ENCODE results near the gene LAMP5. TPM values are rescaled to one million over a fixed set of nuclear protein-coding genes. Genes with fewer than 3 reads are reported as not detected.

LAMP5 gene
- total RNA-seq, 3 donors from 2014 or later: 0.33 to 0.88 TPM; not detected in 1

DNA sequence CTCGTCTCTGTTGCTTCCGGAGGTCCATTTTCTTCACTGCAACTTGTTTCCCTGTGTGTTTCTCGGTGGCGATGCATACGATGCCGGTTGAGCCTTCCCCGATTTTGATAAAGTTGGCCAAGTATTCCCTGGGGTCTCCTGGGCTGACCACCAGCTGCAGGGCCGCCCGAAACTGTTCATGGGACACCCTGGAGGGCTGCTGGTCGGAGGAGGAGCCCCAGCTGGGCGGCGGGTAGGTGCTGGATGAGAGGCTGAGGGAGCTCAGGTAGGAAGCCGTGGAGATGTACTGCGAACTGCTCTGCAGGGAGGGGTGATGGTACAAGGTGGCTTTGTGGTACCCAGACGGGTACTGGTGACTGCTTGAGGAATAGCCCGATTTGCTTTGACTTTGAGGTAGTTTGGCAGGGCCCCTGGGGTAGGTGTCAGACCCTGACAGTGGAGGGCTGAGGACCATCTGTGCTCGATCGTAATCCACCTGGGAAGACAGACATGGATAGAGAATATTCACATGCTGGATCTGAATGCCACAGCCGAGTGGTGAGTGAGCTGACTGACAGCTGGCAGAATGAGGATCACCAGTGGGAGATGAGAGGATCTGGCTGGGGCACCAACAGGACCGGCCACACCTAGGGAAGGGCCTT is 51.6 kb downstream of the LAMP5 start:
- Histone ChIP-seq H3K9me3 (no peaks in the 10 kb centered on the region), H3K27ac (no peak overlapping the region), H3K27me3 (peaks cover 0 to 5% of the 10 kb centered on the region in 2 donors), H3K36me3 (no peaks in the 10 kb centered on the region), H3K4me3 (no peak overlapping the region), H3K4me1 (no peaks in the 10 kb centered on the region)
- DNase-seq (ENCODE audit: low spot score in 2 of 2): no peak
- TF ChIP-seq CTCF (IDR thresholded peaks at IDR 0.05) (no peak), POLR2AphosphoS5 (IDR thresholded peaks at IDR 0.05) (no peak), POLR2A (IDR thresholded peaks at IDR 0.05) (no peak)
- intact Hi-C loops (cut with DNase I; ENCODE audit: low total_unique reads): no loop called here

DNA sequence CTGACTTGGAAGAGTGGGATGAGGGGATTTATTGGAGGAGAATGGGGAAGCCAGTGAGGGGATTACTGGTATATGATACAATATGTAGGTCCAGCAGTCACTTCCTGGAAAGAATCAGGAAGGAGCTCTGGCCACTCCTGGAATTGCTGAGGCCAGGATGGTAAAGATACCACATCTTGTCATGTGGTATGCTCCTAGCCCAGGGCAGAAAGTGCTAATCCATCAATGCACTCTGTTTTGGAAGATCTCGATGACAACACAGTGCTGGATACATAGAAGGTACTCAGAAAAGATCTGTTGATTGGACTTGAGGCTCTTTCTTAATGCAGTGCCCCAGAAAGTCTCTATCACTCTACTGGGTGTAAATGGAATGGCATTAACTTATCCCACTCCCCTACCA is 52.6 kb downstream of the LAMP5 start:
- Histone ChIP-seq H3K27ac (no peak overlapping the region), H3K27me3 (peaks cover 0 to 3% of the 10 kb centered on the region in 2 donors), H3K36me3 (no peaks in the 10 kb centered on the region), H3K9me3 (no peaks in the 10 kb centered on the region), H3K4me3 (no peak overlapping the region), H3K4me1 (no peaks in the 10 kb centered on the region)
- TF ChIP-seq CTCF (IDR thresholded peaks at IDR 0.05) (no peak), POLR2AphosphoS5 (IDR thresholded peaks at IDR 0.05) (no peak), POLR2A (IDR thresholded peaks at IDR 0.05) (no peak)
- DNase-seq (ENCODE audit: low spot score in 2 of 2): no peak
- intact Hi-C loops (cut with DNase I; ENCODE audit: low total_unique reads): no loop called here

DNA sequence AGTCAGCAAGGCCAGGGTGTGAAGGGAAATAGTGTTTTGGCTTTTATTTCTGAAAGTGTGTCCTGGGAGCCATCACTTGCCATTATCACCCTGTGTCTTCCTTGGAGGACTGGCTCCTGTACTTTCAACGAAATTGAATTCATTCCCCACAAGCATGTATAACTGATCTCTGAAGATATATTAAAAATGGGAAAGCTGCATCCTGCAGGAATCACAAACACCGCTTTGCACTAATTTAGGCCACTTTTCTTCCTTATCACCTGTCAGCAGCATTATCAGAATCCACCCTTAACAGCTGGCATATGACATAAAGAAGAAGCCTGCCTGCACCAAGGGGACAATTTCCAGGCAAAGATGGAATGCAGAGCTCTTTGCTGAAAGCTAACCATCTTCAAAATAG is 56.2 kb downstream of the LAMP5 start:
- TF ChIP-seq CTCF (IDR thresholded peaks at IDR 0.05) (no peak), POLR2AphosphoS5 (IDR thresholded peaks at IDR 0.05) (no peak), POLR2A (IDR thresholded peaks at IDR 0.05) (no peak)
- H3K27ac ChIP-seq: no peak overlapping the region
- H3K4me3 ChIP-seq: no peak overlapping the region
- H3K27me3 ChIP-seq: no peaks in the 10 kb centered on the region
- H3K9me3 ChIP-seq: no peaks in the 10 kb centered on the region
- no peaks in the 10 kb centered on the region for H3K36me3 ChIP-seq
- H3K4me1 ChIP-seq: no peaks in the 10 kb centered on the region
- intact Hi-C loops (cut with DNase I; ENCODE audit: low total_unique reads): loop anchor here (5.0 kb wide), 1 partner anchor 307 kb away; no protein-coding TSS in a partner anchor
- DNase-seq (ENCODE audit: low spot score in 2 of 2): no peak

DNA sequence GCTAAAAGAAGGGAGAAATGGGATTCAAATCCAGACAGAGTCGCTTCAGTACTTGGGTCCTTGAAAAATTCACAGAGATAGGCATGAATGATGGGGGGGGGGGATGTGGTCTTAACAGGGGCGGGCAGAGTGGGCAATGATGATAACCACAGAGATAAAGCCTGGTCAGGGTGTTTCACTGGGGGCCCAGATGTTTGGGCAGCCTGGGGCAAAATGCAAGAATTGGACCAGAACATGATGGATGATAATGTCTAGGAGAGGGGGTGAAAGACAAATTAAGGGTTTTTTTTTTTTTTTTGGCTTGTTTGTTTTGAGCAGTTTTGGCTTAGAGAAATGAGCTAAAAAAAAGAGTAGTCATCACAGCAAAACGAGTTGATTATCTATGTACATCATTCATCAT is 57.4 kb downstream of the LAMP5 start:
- no peaks in the 10 kb centered on the region for H3K27me3 ChIP-seq
- H3K27ac ChIP-seq: no peak overlapping the region
- H3K9me3 ChIP-seq: no peaks in the 10 kb centered on the region
- no peaks in the 10 kb centered on the region for H3K4me1 ChIP-seq
- H3K36me3 ChIP-seq: no peaks in the 10 kb centered on the region
- DNase-seq (ENCODE audit: low spot score in 2 of 2): no peak
- no peak overlapping the region for H3K4me3 ChIP-seq
- intact Hi-C loops (cut with DNase I; ENCODE audit: low total_unique reads): loop anchor here (5.0 kb wide), 1 partner anchor 306 kb away; no protein-coding TSS in a partner anchor
- no peak for TF ChIP-seq POLR2AphosphoS5 (IDR thresholded peaks at IDR 0.05)
- no peak for TF ChIP-seq POLR2A (IDR thresholded peaks at IDR 0.05)
- TF ChIP-seq CTCF (IDR thresholded peaks at IDR 0.05): no peak

GRCh38 chr20:9572670-9573069 is 58.3 kb downstream of the LAMP5 start:
- DNase-seq (ENCODE audit: low spot score in 2 of 2): no peak
- H3K27ac ChIP-seq: no peak overlapping the region
- H3K27me3 ChIP-seq: no peaks in the 10 kb centered on the region
- H3K4me3 ChIP-seq: no peak overlapping the region
- H3K9me3 ChIP-seq: no peaks in the 10 kb centered on the region
- TF ChIP-seq CTCF (IDR thresholded peaks at IDR 0.05) (no peak), POLR2AphosphoS5 (IDR thresholded peaks at IDR 0.05) (no peak), POLR2A (IDR thresholded peaks at IDR 0.05) (no peak)
- no peaks in the 10 kb centered on the region for H3K4me1 ChIP-seq
- intact Hi-C loops (cut with DNase I; ENCODE audit: low total_unique reads): loop anchor here (5.0 kb wide), 1 partner anchor 305 kb away; no protein-coding TSS in a partner anchor
- no peaks in the 10 kb centered on the region for H3K36me3 ChIP-seq
